Esophagus squamous epithelium (tissue), 5 donors: ENCODE measurements around the gene CCDC134. TPM values are rescaled to one million over a fixed set of nuclear protein-coding genes. Genes with fewer than 3 reads are reported as not detected.
"Not testable (repeated sequence)": the region's sequence is repeated elsewhere in the genome, so short reads cannot be mapped to it uniquely, and the experiment has no call there.

ENCODE experiments used
- DNase-seq: peaks from one replicate; lab custom pipeline; 2025; lab: John Stamatoyannopoulos, UW
- H3K27ac ChIP-seq, 4 donors: fragments of 200-600 bp; sonication (generic); one replicate each; pipeline ENCODE4 v1.5.1; 2016 to 2019; ENCODE audit warnings: mild to moderate bottlenecking in 1 of 4
- H3K27me3 ChIP-seq, 4 donors: fragments of 200-600 bp; sonication (generic); 1 replicate in 3 of 4; 2 replicates in 1 of 4; pipeline versions ENCODE4 v1.5.1 to v1.6.0; 2017 to 2021; ENCODE audit warnings: antibody characterized with exemption in 1 of 4
- H3K36me3 ChIP-seq, 3 donors: fragments of 200-600 bp; sonication (generic); one replicate each; pipeline ENCODE4 v1.5.1; 2016 to 2019
- H3K4me1 ChIP-seq, 3 donors: fragments of 200-600 bp; sonication (generic); one replicate each; pipeline ENCODE4 v1.5.1; 2017 to 2019
- H3K4me3 ChIP-seq, 4 donors: fragments of 200-600 bp; sonication (generic); 1 replicate in 3 of 4; 2 replicates in 1 of 4; pipeline ENCODE4 v1.5.1; 2016 to 2019; ENCODE audit warnings: mild to moderate bottlenecking in 2 of 4, moderate library complexity in 1 of 4
- H3K9me3 ChIP-seq, 3 donors: fragments of 200-600 bp; sonication (generic); one replicate each; pipeline ENCODE4 v1.5.1; 2016 to 2019
- POLR2A ChIP-seq, 4 donors: fragments of 450-650 bp; IDR thresholded peaks; one replicate each; pipeline ENCODE4 v1.6.1; 2017; ENCODE audit warnings: antibody characterized with exemption in 4 of 4, mild to moderate bottlenecking in 4 of 4, moderate library complexity in 3 of 4
- WGBS, 2 donors: methylation state at CpG; one replicate each; pipeline ENCODE4 v1.1.5; 2018; 5-methylcytosine and 5-hydroxymethylcytosine counted together
- intact Hi-C: fragments of 100-400 bp; cut with DNase I; formaldehyde crosslinking; loops from one replicate; pipeline ENCODE4 v1.15.0; 2022
- total RNA-seq, 4 donors: library from RNA; depleted of rRNA; stranded (reverse); fragments of >200 nt; gene quantifications; one replicate each; pipeline ENCODE4 v1.1.0, GENCODE V29; 2016
- TF ChIP-seq, protein P1 (sequence below), 6 experiments: fragments of 450-650 bp in 4 of 6; fragments of 200-600 bp in 2 of 6; sonication (generic) in 2 of 6; IDR thresholded peaks; one replicate each; pipeline ENCODE4 v1.5.1; 2016 to 2019; ENCODE audit warnings: antibody characterized with exemption in 6 of 6, mild to moderate bottlenecking in 4 of 6, moderate library complexity in 4 of 6
- donor health status: DM: yes; HTN: yes; CAD: no.

The CCDC134 gene
- total RNA-seq, 4 donors from 2014 or later = 5.1 to 9.0 (median 7.2) TPM

DNA sequence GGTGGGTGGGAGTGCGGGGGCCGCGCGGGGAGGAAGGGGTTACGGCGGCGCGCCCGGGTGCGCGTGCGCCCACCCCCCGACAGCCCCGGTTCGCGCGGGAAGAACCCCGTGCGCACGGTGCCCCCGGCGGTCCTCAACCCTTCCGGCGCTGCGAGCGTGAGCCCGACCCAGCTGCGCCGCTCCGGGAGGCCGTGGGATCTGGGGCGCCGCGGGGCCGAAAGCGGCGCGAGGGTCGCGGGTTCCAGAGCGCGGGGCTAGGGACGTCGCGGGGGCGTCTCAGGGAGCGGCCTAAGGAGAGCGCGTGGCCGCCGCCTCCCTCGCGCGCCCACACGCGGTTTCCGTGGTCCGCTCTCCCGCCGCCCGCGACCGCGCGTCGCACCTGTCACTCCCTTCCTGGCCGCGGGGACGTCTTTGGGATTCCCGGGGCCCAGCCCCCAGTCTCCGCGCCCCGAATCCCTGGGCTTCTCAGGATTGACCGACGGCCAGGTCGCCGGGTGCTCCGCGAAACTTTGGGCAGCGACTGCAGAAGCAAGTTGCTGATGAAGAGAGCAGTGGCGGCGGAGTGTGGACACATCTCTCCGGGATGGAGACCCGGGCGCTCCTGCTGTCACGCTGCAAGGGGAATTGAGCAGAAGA, 33.0 kb downstream of the CCDC134 start:
- H3K4me3 ChIP-seq = peak overlapping the region; percentile 78 to 96 (median 86)
- WGBS, 2 donors = 0 to 20% methylated on average over 1 to 4 of the region's 86 CpGs
- peaks cover 0 to 22% (median 0%) of the 10 kb centered on the region in 3 donors for H3K36me3 ChIP-seq
- H3K9me3 ChIP-seq = no peaks in the 10 kb centered on the region
- peaks cover 10 to 77% (median 25%) of the 10 kb centered on the region in 3 donors for H3K4me1 ChIP-seq
- intact Hi-C loops = no loop called here
- H3K27me3 ChIP-seq = no peaks in the 10 kb centered on the region
- TF ChIP-seq, protein P1, sequence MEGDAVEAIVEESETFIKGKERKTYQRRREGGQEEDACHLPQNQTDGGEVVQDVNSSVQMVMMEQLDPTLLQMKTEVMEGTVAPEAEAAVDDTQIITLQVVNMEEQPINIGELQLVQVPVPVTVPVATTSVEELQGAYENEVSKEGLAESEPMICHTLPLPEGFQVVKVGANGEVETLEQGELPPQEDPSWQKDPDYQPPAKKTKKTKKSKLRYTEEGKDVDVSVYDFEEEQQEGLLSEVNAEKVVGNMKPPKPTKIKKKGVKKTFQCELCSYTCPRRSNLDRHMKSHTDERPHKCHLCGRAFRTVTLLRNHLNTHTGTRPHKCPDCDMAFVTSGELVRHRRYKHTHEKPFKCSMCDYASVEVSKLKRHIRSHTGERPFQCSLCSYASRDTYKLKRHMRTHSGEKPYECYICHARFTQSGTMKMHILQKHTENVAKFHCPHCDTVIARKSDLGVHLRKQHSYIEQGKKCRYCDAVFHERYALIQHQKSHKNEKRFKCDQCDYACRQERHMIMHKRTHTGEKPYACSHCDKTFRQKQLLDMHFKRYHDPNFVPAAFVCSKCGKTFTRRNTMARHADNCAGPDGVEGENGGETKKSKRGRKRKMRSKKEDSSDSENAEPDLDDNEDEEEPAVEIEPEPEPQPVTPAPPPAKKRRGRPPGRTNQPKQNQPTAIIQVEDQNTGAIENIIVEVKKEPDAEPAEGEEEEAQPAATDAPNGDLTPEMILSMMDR (IDR thresholded peaks at IDR 0.05) = peak in 1 of 6 experiments; percentile 21
- TF ChIP-seq POLR2A (IDR thresholded peaks at IDR 0.05) = no peak
- DNase-seq = no peak
- H3K27ac ChIP-seq = peak overlapping the region; percentile 98 to 99 (median 99)

- intact Hi-C loops = no loop called here
- peak overlapping the region; percentile 98 to 99 (median 99) for H3K27ac ChIP-seq
- H3K36me3 ChIP-seq = peaks cover 0 to 22% (median 0%) of the 10 kb centered on the region in 3 donors
- no peaks in the 10 kb centered on the region for H3K27me3 ChIP-seq
- H3K9me3 ChIP-seq = no peaks in the 10 kb centered on the region
- TF ChIP-seq, protein P1 (IDR thresholded peaks at IDR 0.05) = no peak
- TF ChIP-seq POLR2A (IDR thresholded peaks at IDR 0.05) = no peak
- peak overlapping the region; percentile 78 to 96 (median 86) for H3K4me3 ChIP-seq
- no peak for DNase-seq
- WGBS, 2 donors = 9 to 18% methylated on average over 12 to 14 of the region's 14 CpGs
- peaks cover 17 to 84% (median 31%) of the 10 kb centered on the region in 3 donors for H3K4me1 ChIP-seq
Measured at GRCh38 chr22:41834005-41834944, 33.8 kb downstream of the CCDC134 start.

DNA sequence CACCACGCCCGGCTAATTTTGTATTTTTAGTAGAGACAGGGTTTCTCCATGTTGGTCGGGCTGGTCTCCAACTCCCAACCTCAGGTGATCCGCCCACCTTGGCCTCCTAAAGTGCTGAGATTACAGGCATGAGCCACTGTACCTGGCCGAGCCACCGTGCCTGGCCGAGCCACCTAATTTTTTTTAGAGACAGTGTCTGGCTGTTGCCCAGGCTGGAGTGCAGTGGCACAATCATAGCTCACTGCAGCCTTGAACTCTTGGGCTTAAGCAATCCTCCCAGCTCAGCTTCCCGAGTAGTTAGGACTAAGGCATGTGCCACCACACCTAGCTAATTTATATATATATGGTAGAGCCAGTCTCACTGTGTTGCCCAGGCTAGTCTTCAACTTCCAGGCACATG, 35.0 kb downstream of the CCDC134 start:
- H3K36me3 ChIP-seq = peaks cover 0 to 22% (median 0%) of the 10 kb centered on the region in 3 donors
- DNase-seq, H3K9me3 ChIP-seq, intact Hi-C loops, H3K27me3 ChIP-seq, H3K4me3 ChIP-seq: not testable (repeated sequence)
- H3K27ac ChIP-seq = peak overlapping the region; percentile 37 to 99 (median 80)
- 56 to 77% methylated on average over 8 of the region's 8 CpGs for WGBS, 2 donors
- H3K4me1 ChIP-seq = peaks cover 29 to 86% (median 40%) of the 10 kb centered on the region in 3 donors

DNA sequence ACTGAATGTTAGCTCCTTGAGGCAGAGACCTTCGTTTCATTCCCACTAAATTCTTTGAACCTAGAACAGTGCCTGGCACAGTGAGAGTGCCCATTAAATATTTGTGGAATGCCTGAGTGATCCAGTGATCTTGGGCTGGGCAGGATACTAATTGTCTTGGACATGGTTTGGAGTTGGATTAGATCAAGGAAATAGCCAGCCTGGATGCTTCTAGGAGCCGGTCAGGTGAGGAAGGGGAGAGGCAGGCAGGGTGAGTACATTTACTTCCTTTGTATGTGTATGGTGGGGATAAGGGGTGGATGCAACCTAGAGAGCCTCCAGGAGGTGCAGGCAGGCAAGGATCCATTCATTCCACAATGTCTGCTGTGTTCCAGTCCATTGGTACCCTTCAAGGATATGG, 36.1 kb downstream of the CCDC134 start:
- Histone ChIP-seq H3K36me3 (peaks cover 0 to 22% (median 0%) of the 10 kb centered on the region in 3 donors), H3K27ac (peak overlapping the region; percentile 37 to 99 (median 80)), H3K27me3 (no peaks in the 10 kb centered on the region), H3K4me3 (no peak overlapping the region), H3K9me3 (no peaks in the 10 kb centered on the region), H3K4me1 (peaks cover 36 to 89% (median 43%) of the 10 kb centered on the region in 3 donors)
- intact Hi-C loops = no loop called here
- 85 to 86% methylated on average over 2 of the region's 2 CpGs for WGBS, 2 donors
- DNase-seq = no peak
- no peak for TF ChIP-seq POLR2A (IDR thresholded peaks at IDR 0.05)
- TF ChIP-seq, protein P1 (IDR thresholded peaks at IDR 0.05) = no peak

DNA sequence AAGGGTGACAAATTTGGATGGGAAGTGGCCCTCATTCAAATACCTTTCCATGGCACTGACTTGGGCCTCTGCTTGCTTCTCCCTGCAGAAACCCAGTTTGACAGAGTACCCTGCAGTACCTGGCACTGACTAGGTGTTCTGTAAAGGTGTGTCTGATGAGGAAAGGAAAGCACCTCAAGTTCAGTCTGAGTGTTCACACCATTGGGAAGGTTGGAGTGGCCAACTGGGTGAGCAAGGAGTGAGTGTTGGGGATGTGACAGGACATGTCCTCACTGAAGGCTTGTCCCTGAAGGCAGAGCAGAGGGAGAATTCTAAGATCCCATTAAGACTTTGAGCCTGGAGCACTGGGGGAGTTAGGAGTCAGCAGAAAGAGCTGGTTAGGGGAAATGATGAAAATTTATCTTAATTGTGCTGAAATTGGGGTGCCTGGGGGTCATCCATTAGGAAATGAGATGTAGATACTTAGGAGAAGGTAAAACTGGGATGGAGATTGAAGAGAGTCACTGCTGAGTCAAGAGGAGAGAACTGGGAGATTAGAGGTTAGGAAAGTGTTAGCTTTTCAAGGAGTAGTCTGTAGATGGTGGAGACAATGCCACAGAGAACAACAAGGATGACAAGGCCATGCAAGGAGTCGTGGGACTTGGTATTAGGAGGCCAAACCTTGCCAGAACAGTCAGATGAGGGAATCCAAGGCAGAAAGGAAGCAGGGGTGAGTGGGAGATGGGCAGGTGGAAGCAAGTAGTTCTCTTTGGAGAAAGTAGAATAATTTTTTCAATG, 38.6 kb downstream of the CCDC134 start:
- H3K9me3 ChIP-seq = no peaks in the 10 kb centered on the region
- H3K4me1 ChIP-seq = peaks cover 38 to 100% (median 53%) of the 10 kb centered on the region in 3 donors
- TF ChIP-seq, protein P1 (IDR thresholded peaks at IDR 0.05) = no peak
- TF ChIP-seq POLR2A (IDR thresholded peaks at IDR 0.05) = peak in 2 of 4 donors; percentile 24 to 34
- H3K27me3 ChIP-seq = no peaks in the 10 kb centered on the region
- no peak overlapping the region for H3K4me3 ChIP-seq
- peaks cover 0 to 22% (median 0%) of the 10 kb centered on the region in 3 donors for H3K36me3 ChIP-seq
- WGBS, 2 donors = 45 to 59% methylated on average over 1 of the region's 1 CpG
- intact Hi-C loops = no loop called here
- H3K27ac ChIP-seq = peak overlapping the region; percentile 79 to 99 (median 90)
- DNase-seq = no peak
